GM23338 (cell line): ENCODE measurements around the gene MCM9. TPM values are rescaled to one million over a fixed set of nuclear protein-coding genes. Genes with fewer than 3 reads are reported as not detected.

ENCODE experiments used
- ATAC-seq: fragments of 200-7000 bp; cut with Tn5 transposase; 3 replicates; pipeline ENCODE4 v1.9.1; 2020
- DNase-seq: peaks from one replicate; pipeline ENCODE4 v3.0.0-alpha.2; 2015; ENCODE audit warnings: low spot score
- H2AFZ ChIP-seq: fragments of 200-600 bp; sonication (generic); 2 replicates; pipeline ENCODE4 v1.8.0; 2016; ENCODE audit warnings: antibody characterized with exemption, mild to moderate bottlenecking, moderate library complexity
- H3F3A ChIP-seq: fragments of 200-600 bp; sonication (generic); replicated peaks from 2 replicates; pipeline ENCODE4 v1.8.0; 2017; ENCODE audit warnings: antibody characterized with exemption, mixed run types, low read depth
- H3K27ac ChIP-seq: fragments of 200-600 bp; sonication (generic); 2 replicates; pipeline ENCODE4 v1.6.1; 2016; ENCODE audit warnings: low read depth
- H3K27me3 ChIP-seq: fragments of 200-600 bp; sonication (generic); 2 replicates; pipeline ENCODE4 v1.8.0; 2016; ENCODE audit warnings: mild to moderate bottlenecking, mixed run types, moderate library complexity; ENCODE audit not compliant: insufficient read depth
- H3K36me3 ChIP-seq: fragments of 200-600 bp; sonication (generic); 2 replicates; pipeline ENCODE4 v1.8.0; 2016; ENCODE audit warnings: mild to moderate bottlenecking; ENCODE audit not compliant: insufficient read depth
- H3K4me1 ChIP-seq: fragments of 200-600 bp; sonication (generic); 2 replicates; pipeline ENCODE4 v1.8.0; 2016; ENCODE audit warnings: mild to moderate bottlenecking, moderate library complexity; ENCODE audit not compliant: insufficient read depth
- H3K4me2 ChIP-seq: fragments of 200-600 bp; sonication (generic); 2 replicates; pipeline ENCODE4 v1.7.1; 2017; ENCODE audit warnings: mixed run types
- H3K4me3 ChIP-seq: fragments of 200-600 bp; sonication (generic); 2 replicates; pipeline ENCODE4 v1.6.1; 2016; ENCODE audit warnings: mixed run types
- H3K79me2 ChIP-seq: fragments of 200-600 bp; sonication (generic); replicated peaks from 2 replicates; pipeline ENCODE4 v1.8.0; 2017; ENCODE audit warnings: mild to moderate bottlenecking; ENCODE audit not compliant: insufficient read depth
- H3K9me2 ChIP-seq: fragments of 200-600 bp; sonication (generic); 2 replicates; pipeline ENCODE4 v1.8.0; 2017; ENCODE audit not compliant: insufficient read depth
- H4K20me1 ChIP-seq: fragments of 200-600 bp; sonication (generic); replicated peaks from 2 replicates; pipeline ENCODE4 v1.8.0; 2017; ENCODE audit warnings: mild to moderate bottlenecking; ENCODE audit not compliant: insufficient read depth
- H3K27ac Mint-ChIP-seq: 2 replicates; pipeline ENCODE4 v1.8.0; 2020; ENCODE audit warnings: inconsistent platforms, mild to moderate bottlenecking, moderate library complexity, mixed read lengths
- H3K27me3 Mint-ChIP-seq: 3 replicates; pipeline ENCODE4 v1.8.0; 2022; ENCODE audit warnings: low read depth, mild to moderate bottlenecking, moderate library complexity, mixed read lengths, inconsistent platforms; ENCODE audit not compliant: insufficient read depth, poor library complexity
- H3K36me3 Mint-ChIP-seq: 3 replicates; pipeline ENCODE4 v1.8.0; 2021; ENCODE audit warnings: low read depth, mild to moderate bottlenecking, inconsistent platforms, moderate library complexity, mixed read lengths
- H3K4me1 Mint-ChIP-seq: 3 replicates; pipeline ENCODE4 v1.8.0; 2020; ENCODE audit warnings: mild to moderate bottlenecking, inconsistent platforms, mixed read lengths
- H3K4me3 Mint-ChIP-seq: 3 replicates; pipeline ENCODE4 v1.8.0; 2021; ENCODE audit warnings: moderate library complexity, mild to moderate bottlenecking, inconsistent platforms, mixed read lengths
- H3K9me3 Mint-ChIP-seq: 3 replicates; pipeline ENCODE4 v1.8.0; 2020; ENCODE audit warnings: moderate library complexity, mild to moderate bottlenecking, inconsistent platforms, mixed read lengths
- EZH2 ChIP-seq: fragments of 200-600 bp; sonication (generic); IDR thresholded peaks from one replicate; pipeline ENCODE4 v1.8.0; 2017; ENCODE audit warnings: antibody characterized with exemption, mild to moderate bottlenecking, low read depth; ENCODE audit not compliant: unreplicated experiment
- JUNB ChIP-seq: IDR thresholded peaks from one replicate; pipeline ENCODE4 v1.6.1; 2016; ENCODE audit warnings: antibody characterized with exemption; ENCODE audit not compliant: unreplicated experiment
- NANOG ChIP-seq: IDR thresholded peaks from 2 replicates; pipeline ENCODE4 v1.6.1; 2016; ENCODE audit warnings: antibody characterized with exemption, borderline replicate concordance
- POLR2AphosphoS5 ChIP-seq: IDR thresholded peaks from 2 replicates; pipeline ENCODE4 v1.6.1; 2016; ENCODE audit warnings: antibody characterized with exemption, low read depth
- ZNF114 ChIP-seq: fragments of 250-450 bp; sonication (Bioruptor Pico); IDR thresholded peaks from 2 replicates; pipeline ENCODE4 v1.5.0; 2020; ENCODE audit warnings: mild to moderate bottlenecking, moderate library complexity
- polyA plus RNA-seq: library from polyadenylated mRNA; unstranded; fragments of >200 nt; fragmentation: Nextera tagmentation; extraction: Ambion mirVana; gene quantifications from 2 replicates; pipeline ENCODE4 v1.2.1, GENCODE V29; 2016
- total RNA-seq: library from RNA; depleted of rRNA; stranded (reverse); fragments of >200 nt; shearing (Covaris generic); gene quantifications from 2 replicates; pipeline ENCODE4 v1.2.3, GENCODE V29; 2014
- TF ChIP-seq, protein P1 (sequence below): fragments of 250-450 bp; sonication (Bioruptor Pico); IDR thresholded peaks from 2 replicates; pipeline ENCODE4 v1.5.0; 2020; ENCODE audit warnings: mild to moderate bottlenecking, moderate library complexity
- TF ChIP-seq, protein P2 (sequence below): IDR thresholded peaks from 2 replicates; pipeline ENCODE4 v1.6.1; 2016; ENCODE audit warnings: antibody characterized with exemption

The MCM9 gene
- total and polyA plus RNA-seq, 2 experiments from 2014 or later, result 14.9 to 16.6 TPM

DNA sequence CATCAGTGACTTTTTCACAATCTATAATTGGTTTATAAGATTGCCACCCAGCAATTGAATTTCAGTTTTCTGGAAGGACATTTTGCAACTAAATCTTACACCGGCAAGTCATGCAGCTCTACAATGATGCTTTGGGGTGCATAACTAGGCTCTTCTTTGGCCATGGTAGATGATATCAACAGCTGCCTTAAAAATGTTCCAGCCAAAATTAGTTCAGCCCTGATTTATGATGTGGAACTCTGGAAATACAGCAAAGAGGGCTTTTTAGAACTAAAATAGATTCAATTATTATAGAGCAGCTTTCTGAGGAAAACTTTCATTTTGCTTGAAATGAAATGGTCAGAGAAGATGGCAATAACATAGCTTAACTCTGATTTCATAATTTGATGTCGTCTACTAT, 18.4 kb upstream of the MCM9 start (continued):
- TF ChIP-seq, protein P1, sequence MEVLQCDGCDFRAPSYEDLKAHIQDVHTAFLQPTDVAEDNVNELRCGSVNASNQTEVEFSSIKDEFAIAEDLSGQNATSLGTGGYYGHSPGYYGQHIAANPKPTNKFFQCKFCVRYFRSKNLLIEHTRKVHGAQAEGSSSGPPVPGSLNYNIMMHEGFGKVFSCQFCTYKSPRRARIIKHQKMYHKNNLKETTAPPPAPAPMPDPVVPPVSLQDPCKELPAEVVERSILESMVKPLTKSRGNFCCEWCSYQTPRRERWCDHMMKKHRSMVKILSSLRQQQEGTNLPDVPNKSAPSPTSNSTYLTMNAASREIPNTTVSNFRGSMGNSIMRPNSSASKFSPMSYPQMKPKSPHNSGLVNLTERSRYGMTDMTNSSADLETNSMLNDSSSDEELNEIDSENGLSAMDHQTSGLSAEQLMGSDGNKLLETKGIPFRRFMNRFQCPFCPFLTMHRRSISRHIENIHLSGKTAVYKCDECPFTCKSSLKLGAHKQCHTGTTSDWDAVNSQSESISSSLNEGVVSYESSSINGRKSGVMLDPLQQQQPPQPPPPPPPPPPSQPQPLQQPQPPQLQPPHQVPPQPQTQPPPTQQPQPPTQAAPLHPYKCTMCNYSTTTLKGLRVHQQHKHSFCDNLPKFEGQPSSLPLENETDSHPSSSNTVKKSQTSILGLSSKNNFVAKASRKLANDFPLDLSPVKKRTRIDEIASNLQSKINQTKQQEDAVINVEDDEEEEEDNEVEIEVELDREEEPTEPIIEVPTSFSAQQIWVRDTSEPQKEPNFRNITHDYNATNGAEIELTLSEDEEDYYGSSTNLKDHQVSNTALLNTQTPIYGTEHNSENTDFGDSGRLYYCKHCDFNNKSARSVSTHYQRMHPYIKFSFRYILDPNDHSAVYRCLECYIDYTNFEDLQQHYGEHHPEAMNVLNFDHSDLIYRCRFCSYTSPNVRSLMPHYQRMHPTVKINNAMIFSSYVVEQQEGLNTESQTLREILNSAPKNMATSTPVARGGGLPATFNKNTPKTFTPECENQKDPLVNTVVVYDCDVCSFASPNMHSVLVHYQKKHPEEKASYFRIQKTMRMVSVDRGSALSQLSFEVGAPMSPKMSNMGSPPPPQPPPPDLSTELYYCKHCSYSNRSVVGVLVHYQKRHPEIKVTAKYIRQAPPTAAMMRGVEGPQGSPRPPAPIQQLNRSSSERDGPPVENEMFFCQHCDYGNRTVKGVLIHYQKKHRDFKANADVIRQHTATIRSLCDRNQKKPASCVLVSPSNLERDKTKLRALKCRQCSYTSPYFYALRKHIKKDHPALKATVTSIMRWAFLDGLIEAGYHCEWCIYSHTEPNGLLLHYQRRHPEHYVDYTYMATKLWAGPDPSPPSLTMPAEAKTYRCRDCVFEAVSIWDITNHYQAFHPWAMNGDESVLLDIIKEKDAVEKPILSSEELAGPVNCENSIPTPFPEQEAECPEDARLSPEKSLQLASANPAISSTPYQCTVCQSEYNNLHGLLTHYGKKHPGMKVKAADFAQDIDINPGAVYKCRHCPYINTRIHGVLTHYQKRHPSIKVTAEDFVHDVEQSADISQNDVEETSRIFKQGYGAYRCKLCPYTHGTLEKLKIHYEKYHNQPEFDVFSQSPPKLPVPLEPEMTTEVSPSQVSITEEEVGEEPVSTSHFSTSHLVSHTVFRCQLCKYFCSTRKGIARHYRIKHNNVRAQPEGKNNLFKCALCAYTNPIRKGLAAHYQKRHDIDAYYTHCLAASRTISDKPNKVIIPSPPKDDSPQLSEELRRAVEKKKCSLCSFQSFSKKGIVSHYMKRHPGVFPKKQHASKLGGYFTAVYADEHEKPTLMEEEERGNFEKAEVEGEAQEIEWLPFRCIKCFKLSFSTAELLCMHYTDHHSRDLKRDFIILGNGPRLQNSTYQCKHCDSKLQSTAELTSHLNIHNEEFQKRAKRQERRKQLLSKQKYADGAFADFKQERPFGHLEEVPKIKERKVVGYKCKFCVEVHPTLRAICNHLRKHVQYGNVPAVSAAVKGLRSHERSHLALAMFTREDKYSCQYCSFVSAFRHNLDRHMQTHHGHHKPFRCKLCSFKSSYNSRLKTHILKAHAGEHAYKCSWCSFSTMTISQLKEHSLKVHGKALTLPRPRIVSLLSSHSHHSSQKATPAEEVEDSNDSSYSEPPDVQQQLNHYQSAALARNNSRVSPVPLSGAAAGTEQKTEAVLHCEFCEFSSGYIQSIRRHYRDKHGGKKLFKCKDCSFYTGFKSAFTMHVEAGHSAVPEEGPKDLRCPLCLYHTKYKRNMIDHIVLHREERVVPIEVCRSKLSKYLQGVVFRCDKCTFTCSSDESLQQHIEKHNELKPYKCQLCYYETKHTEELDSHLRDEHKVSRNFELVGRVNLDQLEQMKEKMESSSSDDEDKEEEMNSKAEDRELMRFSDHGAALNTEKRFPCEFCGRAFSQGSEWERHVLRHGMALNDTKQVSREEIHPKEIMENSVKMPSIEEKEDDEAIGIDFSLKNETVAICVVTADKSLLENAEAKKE (CRISPR knock-in tag), result no peak
- TF ChIP-seq JUNB (no peak), NANOG (no peak), POLR2AphosphoS5 (no peak)
- TF ChIP-seq, protein P2, sequence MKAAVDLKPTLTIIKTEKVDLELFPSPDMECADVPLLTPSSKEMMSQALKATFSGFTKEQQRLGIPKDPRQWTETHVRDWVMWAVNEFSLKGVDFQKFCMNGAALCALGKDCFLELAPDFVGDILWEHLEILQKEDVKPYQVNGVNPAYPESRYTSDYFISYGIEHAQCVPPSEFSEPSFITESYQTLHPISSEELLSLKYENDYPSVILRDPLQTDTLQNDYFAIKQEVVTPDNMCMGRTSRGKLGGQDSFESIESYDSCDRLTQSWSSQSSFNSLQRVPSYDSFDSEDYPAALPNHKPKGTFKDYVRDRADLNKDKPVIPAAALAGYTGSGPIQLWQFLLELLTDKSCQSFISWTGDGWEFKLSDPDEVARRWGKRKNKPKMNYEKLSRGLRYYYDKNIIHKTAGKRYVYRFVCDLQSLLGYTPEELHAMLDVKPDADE, result no peak

DNA sequence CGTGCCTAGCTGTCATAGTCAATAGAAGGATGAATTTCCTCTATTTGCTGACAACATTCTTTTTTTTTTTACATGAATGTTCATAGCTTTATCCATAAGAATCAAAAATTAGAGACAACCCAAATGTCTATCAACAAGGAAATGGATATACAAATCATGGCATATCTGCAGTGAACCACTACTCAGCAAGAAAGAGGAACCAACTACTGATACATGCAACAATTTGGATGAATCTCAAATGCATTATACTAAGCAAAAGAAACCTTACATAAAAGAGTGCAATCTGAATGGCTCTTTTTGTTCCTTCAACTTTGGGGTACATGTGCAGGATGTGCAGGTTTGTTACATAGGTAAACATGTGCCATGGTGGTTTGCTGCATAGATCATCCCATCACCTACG, 17.7 kb upstream of the MCM9 start:
- Histone ChIP-seq H3F3A (no peaks in the 10 kb centered on the region), H3K27ac (no peak overlapping the region), H4K20me1 (no peaks in the 10 kb centered on the region), H3K9me2 (no peaks in the 10 kb centered on the region), H3K27me3 (no peaks in the 10 kb centered on the region), H3K4me2 (no peak overlapping the region), H3K79me2 (no peaks in the 10 kb centered on the region; the same call in 1 of the 2 replicates), H3K36me3 (no peaks in the 10 kb centered on the region), H2AFZ (no peak overlapping the region), H3K4me3 (no peak overlapping the region), H3K4me1 (no peaks in the 10 kb centered on the region)
- Mint-ChIP-seq H3K4me1 (no peaks in the 10 kb centered on the region), H3K36me3 (no peaks in the 10 kb centered on the region), H3K4me3 (no peak overlapping the region), H3K27me3 (no peaks in the 10 kb centered on the region), H3K9me3 (peaks cover 14% of the 10 kb centered on the region; the same call in 2 of the 3 replicates), H3K27ac (no peak overlapping the region)
- DNase-seq, result no peak
- ATAC-seq, result no peak
- TF ChIP-seq EZH2 (no peak), ZNF114 (CRISPR knock-in tag) (no peak), JUNB (no peak), NANOG (no peak)
- TF ChIP-seq, protein P2, result no peak
- TF ChIP-seq, protein P1 (CRISPR knock-in tag), result no peak
